ENCODE measurements around the gene OR4D6.
"Not testable (repeated sequence)": the region's sequence is repeated elsewhere in the genome, so short reads cannot be mapped to it uniquely, and the experiment has no call there.

The OR4D6 gene

GRCh38 chr11:59456661-59457060 is at the start of gene OR4D6:
Gene OR4D6, plus strand, starts transcription at chr11:59456961. Its CDS starts 0 bp downstream, at chr11:59456961.
- DNase-seq, result no peak

GRCh38 chr11:59413646-59414045 is 43.1 kb upstream of the OR4D6 start:
- DNase-seq, result peak; percentile 77

GRCh38 chr11:59415111-59415510 is 41.6 kb upstream of the OR4D6 start:
- DNase-seq, result peak; percentile 13

GRCh38 chr11:59416613-59417012 is 40.1 kb upstream of the OR4D6 start:
- DNase-seq, result peak; percentile 16

GRCh38 chr11:59417023-59417422 is 39.7 kb upstream of the OR4D6 start:
- peak; percentile 10 for DNase-seq

- DNase-seq, result no peak
Measured at GRCh38 chr11:59418156-59418555, 38.6 kb upstream of the OR4D6 start.

GRCh38 chr11:59423835-59424234 is 32.9 kb upstream of the OR4D6 start:
- no peak for DNase-seq

GRCh38 chr11:59425131-59425530 is 31.6 kb upstream of the OR4D6 start:
- DNase-seq, result no peak

- no peak for DNase-seq
Measured at GRCh38 chr11:59426361-59427067, 30.2 kb upstream of the OR4D6 start, which contains the start of gene OR5A2. Gene OR5A2, minus strand, starts transcription at chr11:59426413. Its CDS starts 3,460 bp downstream, at chr11:59422953.

GRCh38 chr11:59427068-59427382 is 29.7 kb upstream of the OR4D6 start:
- DNase-seq, result no peak

- peak; percentile 81 for DNase-seq
Measured at GRCh38 chr11:59429924-59430516, 26.7 kb upstream of the OR4D6 start.

GRCh38 chr11:59436169-59436568 is 20.6 kb upstream of the OR4D6 start, which contains the start of gene OR5A1:
Gene OR5A1, plus strand, starts transcription at chr11:59436469. Its CDS starts 6,700 bp downstream, at chr11:59443169.
- DNase-seq, result no peak

GRCh38 chr11:59437770-59438169 is 19.0 kb upstream of the OR4D6 start:
- DNase-seq, result no peak

- not testable (repeated sequence) for DNase-seq
Measured at GRCh38 chr11:59445624-59446023, 11.1 kb upstream of the OR4D6 start.

- no peak for DNase-seq
Measured at GRCh38 chr11:59448484-59448883, 8.3 kb upstream of the OR4D6 start.

- DNase-seq, result no peak
Measured at GRCh38 chr11:59459916-59460315, 3.2 kb downstream of the OR4D6 start.

GRCh38 chr11:59463190-59463641 is 6.5 kb downstream of the OR4D6 start:
- no peak for DNase-seq

GRCh38 chr11:59473015-59473414 is 16.3 kb downstream of the OR4D6 start, which contains the start of gene OR4D10:
Gene OR4D10, plus strand, starts transcription at chr11:59473315. Its CDS starts 4,115 bp downstream, at chr11:59477430.
- DNase-seq, result no peak

- no peak for DNase-seq
Measured at GRCh38 chr11:59475176-59475575, 18.4 kb downstream of the OR4D6 start.

- no peak for DNase-seq
Measured at GRCh38 chr11:59479906-59480305, 23.1 kb downstream of the OR4D6 start.

- no peak for DNase-seq
Measured at GRCh38 chr11:59480359-59480758, 23.6 kb downstream of the OR4D6 start.

GRCh38 chr11:59501931-59502330 is 45.2 kb downstream of the OR4D6 start:
- no peak for DNase-seq

GRCh38 chr11:59503276-59503675 is 46.5 kb downstream of the OR4D6 start, which contains the start of gene OR4D11:
Gene OR4D11, plus strand, starts transcription at chr11:59503576. Its CDS starts 0 bp downstream, at chr11:59503576.
- DNase-seq, result no peak
